ENCODE results near the gene CRHR2.

GRCh38 chr7:30709549-30709948, 27.3 kb upstream of the CRHR2 start:
- no peak for TF ChIP-seq CTCF (conservative IDR thresholded peaks at IDR 0.05 in 1 of 2, IDR thresholded peaks at IDR 0.05 in 1 of 2; ENCODE audit: extremely low read depth in 1 of 2, insufficient read depth in 1 of 2, low read depth in 1 of 2, low read length in 2 of 2)
- TF ChIP-seq EZH2 (IDR thresholded peaks at IDR 0.05; ENCODE audit: borderline replicate concordance, low read length), result no peak

Data from mammary epithelial cell (primary cell).